HuH-7 (cell line): ENCODE data around the gene RFX8.
"Not testable (repeated sequence)": the region's sequence is repeated elsewhere in the genome, so short reads cannot be mapped to it uniquely, and the experiment has no call there.

Experiments
- DNase-seq: peaks from one replicate; pipeline ENCODE4 v3.0.0; 2011; ENCODE audit warnings: low spot score

RFX8 gene

GRCh38 chr2:101486258-101486701, 11.4 kb upstream of the RFX8 start:
- no peak for DNase-seq

- DNase-seq = no peak
These were observed 10.9 kb upstream of the RFX8 start for GRCh38 chr2:101485856-101486255.

DNA sequence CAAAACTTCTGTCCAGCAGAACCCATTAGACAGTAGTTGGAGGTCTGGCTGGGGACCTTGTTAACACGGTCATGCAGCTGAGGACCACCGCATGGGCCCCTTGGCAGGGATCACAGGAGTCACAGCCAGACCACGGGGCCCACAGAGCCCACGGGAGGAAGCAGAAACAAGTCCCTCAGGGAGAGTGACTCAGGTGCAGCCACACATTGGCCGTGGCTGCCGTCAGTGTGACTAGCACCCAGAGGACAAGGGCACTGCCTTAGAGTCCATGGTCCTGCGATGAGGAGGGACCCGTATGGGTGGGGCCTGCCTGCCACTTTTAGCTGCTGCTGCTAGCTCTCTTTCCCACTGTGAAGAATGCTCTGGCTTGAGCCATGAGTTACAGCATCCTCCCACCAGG, 5.9 kb upstream of the RFX8 start:
- DNase-seq = no peak

GRCh38 chr2:101479810-101480209, 4.9 kb upstream of the RFX8 start:
- no peak for DNase-seq

- no peak for DNase-seq
These were observed 4.4 kb upstream of the RFX8 start for GRCh38 chr2:101479328-101479727.

GRCh38 chr2:101478181-101479001, 3.5 kb upstream of the RFX8 start:
- DNase-seq = no peak

- no peak for DNase-seq
These were observed 2.6 kb upstream of the RFX8 start for GRCh38 chr2:101477556-101477955.

DNA sequence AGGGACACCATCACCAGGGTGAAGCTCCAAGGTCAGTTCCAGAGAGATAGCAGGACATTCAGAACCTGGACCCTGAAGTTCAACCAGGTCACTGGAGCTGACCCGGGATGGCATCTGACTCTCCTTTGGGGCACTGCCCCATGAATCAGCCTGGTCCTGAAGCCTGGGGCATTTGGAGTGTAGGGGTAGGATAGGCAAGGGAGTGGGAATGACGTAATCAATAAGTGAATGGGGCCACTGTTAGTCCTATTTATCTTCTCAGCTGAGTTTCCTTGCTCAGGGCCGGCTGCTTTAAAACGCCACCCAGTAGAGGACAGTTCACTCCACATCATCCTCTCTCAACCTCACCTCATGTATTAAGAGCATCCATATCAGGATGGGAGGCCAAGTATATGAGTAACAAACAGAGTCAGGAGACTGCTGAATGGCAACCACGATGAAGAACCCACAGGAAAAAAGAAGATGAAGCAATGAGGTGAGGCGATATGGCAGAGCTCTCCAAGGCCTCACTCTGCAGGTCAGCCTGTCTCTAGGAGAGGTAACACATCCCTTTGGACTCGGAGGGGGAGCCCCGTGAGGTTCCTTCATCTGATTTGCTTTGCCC, 1.8 kb upstream of the RFX8 start:
- no peak for DNase-seq

GRCh38 chr2:101473911-101474701, 806 bp downstream of the RFX8 start:
- peak; percentile 79 for DNase-seq

GRCh38 chr2:101473591-101473910, 1.4 kb downstream of the RFX8 start:
- DNase-seq = no peak

DNA sequence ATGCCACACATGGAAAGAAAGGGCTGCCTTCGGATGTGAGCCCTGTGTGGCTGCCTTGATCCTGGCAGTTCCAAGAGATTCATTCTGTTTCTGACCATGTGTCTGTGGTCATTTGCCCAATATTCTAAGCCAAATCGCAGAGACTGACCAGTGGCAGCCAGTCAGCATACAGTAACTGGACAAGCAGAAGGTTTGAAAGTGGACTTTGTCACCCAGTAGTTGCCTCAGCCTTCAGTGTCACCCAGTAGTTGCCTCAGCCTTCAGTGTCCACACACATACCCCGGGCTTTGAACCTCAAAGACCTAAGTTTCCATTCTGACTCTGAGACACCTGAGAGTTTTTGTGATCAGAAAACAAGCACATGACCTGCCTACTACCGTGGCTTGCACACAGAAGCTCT, 5.0 kb downstream of the RFX8 start:
- peak; percentile 70 for DNase-seq

- DNase-seq = no peak
These were observed 7.6 kb downstream of the RFX8 start for GRCh38 chr2:101467306-101467705.

- DNase-seq = no peak
These were observed 8.5 kb downstream of the RFX8 start for GRCh38 chr2:101466426-101466825.

DNA sequence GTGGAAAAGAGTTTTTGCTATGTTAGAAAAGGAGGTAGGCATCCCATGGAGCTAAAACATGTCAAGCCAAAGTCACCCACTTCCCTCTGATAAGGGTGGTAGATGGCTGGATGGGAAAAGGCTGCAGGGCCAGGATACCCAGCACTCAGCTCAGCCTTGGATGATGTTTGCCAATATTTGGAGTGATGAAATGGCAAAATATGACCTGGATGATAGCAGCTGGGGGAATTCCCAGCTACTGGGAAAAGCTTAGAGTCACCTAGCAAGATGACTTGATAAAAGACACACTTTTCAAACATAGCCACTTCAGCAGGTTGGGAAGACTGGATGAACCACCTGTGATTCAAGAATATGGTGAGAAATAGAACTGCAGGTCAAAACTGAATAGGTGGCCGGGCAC, 10.1 kb downstream of the RFX8 start:
- DNase-seq = peak; percentile 37

DNA sequence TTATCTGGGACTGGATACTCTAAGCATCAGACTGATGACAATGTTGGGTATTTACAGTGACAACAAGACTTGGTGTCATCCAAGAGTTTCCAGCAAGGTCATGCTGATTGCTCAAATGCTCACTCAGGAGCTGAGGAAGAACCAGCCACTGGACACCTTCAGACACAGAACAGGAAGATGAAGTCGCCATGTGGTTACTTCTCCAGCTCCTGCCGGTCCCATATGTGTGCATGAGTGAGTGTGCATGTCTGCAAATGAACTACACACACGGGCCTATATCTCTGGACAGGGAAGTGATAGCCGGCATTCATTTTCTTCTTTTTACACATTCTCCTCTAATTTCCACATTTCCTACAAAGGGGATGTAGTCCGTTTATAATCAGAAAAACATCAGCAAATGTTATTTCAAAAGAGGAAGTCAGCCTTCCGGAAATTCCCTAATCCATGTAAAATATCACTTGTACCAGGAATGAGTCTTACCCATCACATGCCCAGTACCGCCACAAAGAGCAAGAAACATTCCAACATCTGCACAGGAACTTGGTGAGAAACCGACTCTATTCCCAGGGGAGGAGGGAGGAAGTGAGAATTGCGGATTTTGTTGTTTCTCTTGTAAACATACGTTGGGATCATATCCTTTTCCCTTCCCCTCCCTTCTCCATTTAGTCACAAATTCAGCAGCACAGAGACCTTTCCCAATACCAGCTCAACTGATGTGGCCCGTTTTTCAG, 10.8 kb downstream of the RFX8 start:
- DNase-seq = no peak

GRCh38 chr2:101463421-101463820, 11.5 kb downstream of the RFX8 start:
- no peak for DNase-seq

GRCh38 chr2:101461381-101461780, 13.5 kb downstream of the RFX8 start:
- no peak for DNase-seq

DNA sequence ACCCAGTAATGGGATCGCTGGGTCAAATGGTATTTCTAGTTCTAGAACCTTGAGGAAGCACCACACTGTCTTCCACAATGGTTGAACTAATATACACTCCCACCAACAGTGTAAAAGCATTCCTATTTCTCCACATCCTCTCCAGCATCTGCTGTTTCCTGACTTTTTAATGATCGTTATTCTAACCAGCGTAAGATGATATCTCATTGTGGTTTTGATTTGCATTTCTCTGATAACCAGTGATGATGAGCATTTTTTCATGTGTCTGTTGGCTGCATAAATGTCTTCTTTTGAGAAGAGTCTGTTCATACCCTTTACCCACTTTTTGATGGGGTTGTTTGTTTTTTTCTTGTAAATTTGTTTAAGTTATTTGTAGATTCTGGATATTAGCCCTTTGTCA, 20.5 kb downstream of the RFX8 start:
- DNase-seq = not testable (repeated sequence)

- no peak for DNase-seq
These were observed 23.9 kb downstream of the RFX8 start for GRCh38 chr2:101450965-101451364.

DNA sequence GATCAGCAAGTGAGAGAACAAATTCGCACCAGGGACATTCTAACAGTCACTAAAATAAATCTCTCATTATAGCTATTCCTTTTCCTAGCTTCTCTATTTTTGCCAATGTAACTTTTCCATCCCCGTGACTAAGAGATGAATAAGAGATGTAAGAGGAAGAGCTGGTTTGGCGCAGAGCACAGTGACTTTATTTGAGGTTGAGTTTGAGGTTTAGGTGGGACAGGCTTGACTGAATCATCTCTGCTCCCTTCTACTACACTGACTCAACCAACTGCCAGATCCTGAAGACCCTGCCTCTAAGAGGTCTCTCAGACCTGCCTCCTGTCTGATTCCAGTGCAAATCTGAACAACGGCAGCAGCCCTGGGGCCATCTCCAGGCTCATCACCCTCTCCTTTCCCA, 28.0 kb downstream of the RFX8 start:
- no peak for DNase-seq

DNA sequence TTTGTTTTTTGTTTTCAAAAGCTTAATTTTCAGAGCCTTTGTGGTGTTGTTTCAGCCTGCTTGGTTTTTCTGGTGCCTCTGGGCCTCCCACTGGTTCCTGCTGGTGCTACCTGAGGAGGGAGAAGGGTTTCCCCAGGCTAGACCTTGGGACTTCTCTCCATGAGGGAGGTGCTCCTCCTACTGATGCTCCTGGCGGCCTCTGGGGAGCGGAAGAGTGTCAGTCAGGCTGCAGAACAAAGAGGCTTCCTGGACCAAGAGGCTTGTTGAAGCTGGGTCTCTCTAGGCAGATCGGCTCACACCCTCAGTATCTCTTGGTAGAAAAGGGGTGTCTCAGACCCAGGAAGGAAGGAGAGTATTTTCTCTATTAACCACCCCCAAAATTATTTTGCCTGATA, 32.2 kb downstream of the RFX8 start:
- peak; percentile 52 for DNase-seq

GRCh38 chr2:101442042-101442666, 32.8 kb downstream of the RFX8 start:
- no peak for DNase-seq
